GM23248 (cell line): ENCODE results near the gene NOVA2.

Experiments used
- EZH2 ChIP-seq: fragments of 200-600 bp; sonication (generic); IDR thresholded peaks from 2 replicates; pipeline ENCODE4 v1.6.1; 2018; ENCODE audit warnings: antibody characterized with exemption, mild to moderate bottlenecking; ENCODE audit not compliant: insufficient read depth, poor library complexity, severe bottlenecking
- EZH2phosphoT487 ChIP-seq: fragments of 200-600 bp; sonication (generic); IDR thresholded peaks from 2 replicates; pipeline ENCODE4 v1.6.1; 2018; ENCODE audit warnings: antibody characterized with exemption, moderate library complexity, mild to moderate bottlenecking, low read depth; ENCODE audit not compliant: insufficient read depth

- TF ChIP-seq EZH2phosphoT487 (no peak), EZH2 (no peak)
Observed at GRCh38 chr19:45911291-45911690, 62.4 kb downstream of the NOVA2 start.
